NB4 (cell line): ENCODE measurements around the gene RMDN3.

ENCODE experiments used
- MYC ChIP-seq: IDR thresholded peaks from 2 replicates; pipeline ENCODE4 v1.6.1; 2011; ENCODE audit warnings: low read depth, low read length
- POLR2A ChIP-seq: IDR thresholded peaks from 2 replicates; pipeline ENCODE4 v1.6.1; 2011; ENCODE audit warnings: mild to moderate bottlenecking; ENCODE audit not compliant: insufficient read length; ENCODE audit errors: extremely low read depth
- TF ChIP-seq, protein P1 (sequence below): IDR thresholded peaks from 2 replicates; pipeline ENCODE4 v1.6.1; 2011; ENCODE audit warnings: low read depth, low read length
- TF ChIP-seq, protein P2 (sequence below): IDR thresholded peaks from one replicate; pipeline ENCODE4 v1.5.1; 2012; ENCODE audit warnings: low read depth, low read length

DNA sequence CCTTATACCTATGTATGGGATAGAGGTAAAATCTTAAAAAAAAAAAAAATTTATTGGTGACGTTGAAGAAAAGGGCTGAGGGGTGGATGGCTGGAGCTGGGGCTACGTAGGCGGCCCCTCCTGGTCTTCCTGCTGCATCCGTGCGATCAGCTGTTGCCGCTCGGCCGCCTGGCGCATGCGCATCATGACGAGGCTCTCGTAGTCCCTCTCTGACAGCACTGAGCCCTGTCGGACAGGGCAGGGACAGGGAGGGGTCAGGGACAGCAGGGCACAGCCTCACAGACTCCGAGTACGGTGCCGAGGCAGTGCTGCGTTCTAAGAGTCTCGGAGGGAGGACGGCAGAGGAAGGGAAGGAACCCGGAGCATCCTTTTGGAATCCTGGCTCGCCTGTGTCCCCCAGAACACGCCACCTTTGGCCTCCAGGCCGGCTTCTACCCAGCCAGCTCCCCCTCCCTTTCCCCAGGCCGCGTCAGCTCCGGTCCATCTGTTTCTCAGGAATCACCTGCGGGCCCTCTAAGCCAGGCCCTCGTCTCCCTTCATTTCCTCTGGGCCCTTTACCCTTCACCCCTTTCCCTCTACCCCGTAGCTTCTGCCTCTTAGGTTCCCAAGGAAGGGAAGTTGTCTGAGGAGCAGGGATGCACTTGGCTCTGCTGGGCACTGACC lies 12.9 kb upstream of the RMDN3 start:
- TF ChIP-seq, protein P1, sequence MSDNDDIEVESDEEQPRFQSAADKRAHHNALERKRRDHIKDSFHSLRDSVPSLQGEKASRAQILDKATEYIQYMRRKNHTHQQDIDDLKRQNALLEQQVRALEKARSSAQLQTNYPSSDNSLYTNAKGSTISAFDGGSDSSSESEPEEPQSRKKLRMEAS, result no peak
- TF ChIP-seq, protein P2, sequence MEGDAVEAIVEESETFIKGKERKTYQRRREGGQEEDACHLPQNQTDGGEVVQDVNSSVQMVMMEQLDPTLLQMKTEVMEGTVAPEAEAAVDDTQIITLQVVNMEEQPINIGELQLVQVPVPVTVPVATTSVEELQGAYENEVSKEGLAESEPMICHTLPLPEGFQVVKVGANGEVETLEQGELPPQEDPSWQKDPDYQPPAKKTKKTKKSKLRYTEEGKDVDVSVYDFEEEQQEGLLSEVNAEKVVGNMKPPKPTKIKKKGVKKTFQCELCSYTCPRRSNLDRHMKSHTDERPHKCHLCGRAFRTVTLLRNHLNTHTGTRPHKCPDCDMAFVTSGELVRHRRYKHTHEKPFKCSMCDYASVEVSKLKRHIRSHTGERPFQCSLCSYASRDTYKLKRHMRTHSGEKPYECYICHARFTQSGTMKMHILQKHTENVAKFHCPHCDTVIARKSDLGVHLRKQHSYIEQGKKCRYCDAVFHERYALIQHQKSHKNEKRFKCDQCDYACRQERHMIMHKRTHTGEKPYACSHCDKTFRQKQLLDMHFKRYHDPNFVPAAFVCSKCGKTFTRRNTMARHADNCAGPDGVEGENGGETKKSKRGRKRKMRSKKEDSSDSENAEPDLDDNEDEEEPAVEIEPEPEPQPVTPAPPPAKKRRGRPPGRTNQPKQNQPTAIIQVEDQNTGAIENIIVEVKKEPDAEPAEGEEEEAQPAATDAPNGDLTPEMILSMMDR, result no peak
- TF ChIP-seq POLR2A (no peak), MYC (no peak)
